ENCODE data around the gene SMOC2. TPM values are rescaled to one million over a fixed set of nuclear protein-coding genes. Genes with fewer than 3 reads are reported as not detected.

SMOC2 gene
- total and polyA plus RNA-seq, 2 experiments from 2014 or later, result 1.9 to 3.2 TPM

- H3K27ac ChIP-seq, result no peak overlapping the region
- H3K4me3 ChIP-seq, result no peak overlapping the region
- no peak for DNase-seq (ENCODE audit: low read depth in 1 of 2, low spot score in 1 of 2)
- no peaks in the 10 kb centered on the region for H3K4me1 ChIP-seq (ENCODE audit: low read depth)
- TF ChIP-seq CTCF (IDR thresholded peaks at IDR 0.05; ENCODE audit: low read depth, low read length), result no peak
- H3K36me3 ChIP-seq, result no peaks in the 10 kb centered on the region
- H3K9me3 ChIP-seq (ENCODE audit: low read depth), result no peaks in the 10 kb centered on the region
- no peaks in the 10 kb centered on the region for H3K27me3 ChIP-seq
These were observed 116.5 kb downstream of the SMOC2 start for GRCh38 chr6:168557512-168557911.

DNA sequence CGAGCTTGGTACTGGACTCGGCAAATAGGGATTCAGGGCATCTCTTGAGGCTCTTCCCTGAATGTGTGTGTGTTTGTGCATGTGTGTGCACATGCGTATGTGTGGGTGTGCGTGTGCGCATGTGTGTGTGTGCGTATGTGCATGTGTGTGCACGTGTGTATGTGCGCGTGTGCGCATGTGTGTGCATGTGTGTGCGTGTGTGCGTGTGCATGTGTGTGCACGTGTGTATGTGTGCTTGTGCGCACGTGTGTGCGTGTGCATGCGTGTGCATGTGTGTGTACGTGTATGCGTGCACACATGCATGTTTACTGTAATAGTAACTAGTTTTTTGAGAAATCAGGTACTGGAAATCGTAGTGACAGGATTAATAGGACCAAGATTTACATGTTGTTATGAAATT is 117.7 kb downstream of the SMOC2 start:
- DNase-seq (ENCODE audit: low read depth in 1 of 2, low spot score in 1 of 2), result no peak
- Histone ChIP-seq H3K9me3 (ENCODE audit: low read depth) (no peaks in the 10 kb centered on the region), H3K36me3 (no peaks in the 10 kb centered on the region), H3K4me1 (ENCODE audit: low read depth) (no peaks in the 10 kb centered on the region), H3K27me3 (no peaks in the 10 kb centered on the region), H3K4me3 (no peak overlapping the region), H3K27ac (no peak overlapping the region)
- TF ChIP-seq CTCF (IDR thresholded peaks at IDR 0.05; ENCODE audit: low read depth, low read length), result no peak

DNA sequence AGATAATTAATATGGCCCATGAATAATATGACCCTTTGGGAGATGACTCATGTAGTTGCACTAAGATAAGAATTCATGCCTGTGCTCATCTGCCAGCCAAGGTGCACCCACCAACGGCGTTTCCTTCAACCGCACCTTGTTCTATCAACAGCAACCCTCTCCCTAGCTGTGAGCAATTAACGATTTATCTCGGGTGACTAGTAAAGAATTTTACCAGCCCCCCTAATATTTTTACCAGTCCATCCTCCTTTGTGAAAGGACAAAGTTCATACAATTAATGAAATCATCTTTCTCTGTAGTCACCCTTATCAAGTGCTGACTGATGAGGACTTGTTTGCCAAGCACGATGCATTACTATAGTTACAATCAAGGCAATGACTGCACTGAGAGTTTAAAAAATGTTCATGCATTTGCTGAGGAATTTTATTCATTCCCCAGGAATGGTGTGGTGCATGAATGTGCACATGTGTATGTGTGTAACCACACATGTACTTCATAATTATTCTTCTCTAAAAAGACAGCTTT is 118.7 kb downstream of the SMOC2 start:
- no peaks in the 10 kb centered on the region for H3K4me1 ChIP-seq (ENCODE audit: low read depth)
- H3K27me3 ChIP-seq, result no peaks in the 10 kb centered on the region
- no peaks in the 10 kb centered on the region for H3K9me3 ChIP-seq (ENCODE audit: low read depth)
- no peak overlapping the region for H3K4me3 ChIP-seq
- H3K27ac ChIP-seq, result no peak overlapping the region
- DNase-seq (ENCODE audit: low read depth in 1 of 2, low spot score in 1 of 2), result peak in 1 of 2 donors; percentile 76
- H3K36me3 ChIP-seq, result no peaks in the 10 kb centered on the region
- no peak for TF ChIP-seq CTCF (IDR thresholded peaks at IDR 0.05; ENCODE audit: low read depth, low read length)

DNA sequence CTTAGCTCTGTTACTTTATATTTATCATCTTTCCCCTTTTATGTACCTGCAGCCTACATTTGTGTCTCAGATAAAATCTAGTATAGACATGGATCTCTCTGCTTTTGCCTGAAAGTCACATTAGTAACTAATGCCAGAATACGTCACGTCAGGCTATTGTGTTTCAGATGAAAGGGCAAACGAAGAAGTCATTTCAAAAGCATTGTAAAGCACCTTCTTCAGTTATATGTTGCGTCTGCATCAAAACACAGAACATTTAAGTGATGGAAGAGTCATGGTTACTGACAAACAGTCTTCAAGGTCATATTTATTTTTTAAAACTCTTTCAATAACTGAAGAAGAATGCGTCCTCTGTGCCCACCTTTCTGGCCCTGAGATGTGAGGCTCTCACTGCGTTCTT is 119.1 kb downstream of the SMOC2 start:
- H3K36me3 ChIP-seq, result no peaks in the 10 kb centered on the region
- no peaks in the 10 kb centered on the region for H3K4me1 ChIP-seq (ENCODE audit: low read depth)
- TF ChIP-seq CTCF (IDR thresholded peaks at IDR 0.05; ENCODE audit: low read depth, low read length), result no peak
- H3K4me3 ChIP-seq, result no peak overlapping the region
- H3K27ac ChIP-seq, result no peak overlapping the region
- H3K9me3 ChIP-seq (ENCODE audit: low read depth), result no peaks in the 10 kb centered on the region
- no peaks in the 10 kb centered on the region for H3K27me3 ChIP-seq
- peak in 1 of 2 donors; percentile 25 for DNase-seq (ENCODE audit: low read depth in 1 of 2, low spot score in 1 of 2)

- H3K9me3 ChIP-seq (ENCODE audit: low read depth), result no peaks in the 10 kb centered on the region
- no peak for DNase-seq (ENCODE audit: low read depth in 1 of 2, low spot score in 1 of 2)
- H3K27ac ChIP-seq, result no peak overlapping the region
- H3K4me3 ChIP-seq, result no peak overlapping the region
- no peaks in the 10 kb centered on the region for H3K27me3 ChIP-seq
- no peaks in the 10 kb centered on the region for H3K4me1 ChIP-seq (ENCODE audit: low read depth)
- no peak for TF ChIP-seq CTCF (IDR thresholded peaks at IDR 0.05; ENCODE audit: low read depth, low read length)
- no peaks in the 10 kb centered on the region for H3K36me3 ChIP-seq
These were observed 121.7 kb downstream of the SMOC2 start for GRCh38 chr6:168562576-168563151.

All from cardiac muscle cell (in vitro differentiated cells and primary cell).